K562 (cell line): ENCODE measurements around the gene PPIH. TPM values are rescaled to one million over a fixed set of nuclear protein-coding genes. Genes with fewer than 3 reads are reported as not detected.

Experiments
- ARID1B ChIP-seq: fragments of 450-650 bp; IDR thresholded peaks from 2 replicates; pipeline ENCODE4 v1.6.1; 2016; ENCODE audit warnings: antibody characterized with exemption, mild to moderate bottlenecking, inconsistent platforms
- BDP1 ChIP-seq: IDR thresholded peaks from 3 replicates; pipeline ENCODE4 v1.6.1; 2011; ENCODE audit not compliant: insufficient read length, insufficient read depth
- CC2D1A ChIP-seq: fragments of 450-650 bp; IDR thresholded peaks from 2 replicates; pipeline ENCODE4 v1.6.1; 2017; ENCODE audit warnings: mild to moderate bottlenecking
- GTF2A2 ChIP-seq: IDR thresholded peaks from 2 replicates; pipeline ENCODE4 v1.6.1; 2016; ENCODE audit warnings: mild to moderate bottlenecking, missing genetic modification characterization, missing compliant biosample characterization
- HDAC1 ChIP-seq, 2 experiments: fragments of 450-650 bp; IDR thresholded peaks; 2 replicates each; pipeline ENCODE4 v1.6.1; 2016 to 2017; ENCODE audit warnings: inconsistent platforms in 1 of 2, mild to moderate bottlenecking in 1 of 2, moderate library complexity in 1 of 2
- HMG20B ChIP-seq: fragments of 250-450 bp; sonication (Bioruptor Pico); IDR thresholded peaks from 2 replicates; pipeline ENCODE4 v1.5.0; 2021; ENCODE audit warnings: mild to moderate bottlenecking
- LARP7 ChIP-seq: fragments of 450-650 bp; IDR thresholded peaks from 2 replicates; pipeline ENCODE4 v1.6.1; 2016
- RHOXF2B ChIP-seq: fragments of 250-450 bp; sonication (Bioruptor Pico); conservative IDR thresholded peaks from 2 replicates; pipeline ENCODE4 v1.5.1; 2021
- ZNF232 ChIP-seq: sonication (generic); formaldehyde crosslinking; IDR thresholded peaks from 2 replicates; pipeline ENCODE4 v1.8.0; 2022; ENCODE audit warnings: mild to moderate bottlenecking, missing genetic modification reagents
- ZNF263 ChIP-seq: sonication (generic); formaldehyde crosslinking; IDR thresholded peaks from 2 replicates; pipeline ENCODE4 v1.8.0; 2022; ENCODE audit warnings: mild to moderate bottlenecking, missing genetic modification reagents, borderline replicate concordance
- ZNF41 ChIP-seq: fragments of 250-450 bp; sonication (Bioruptor Pico); conservative IDR thresholded peaks from 2 replicates; pipeline ENCODE4 v1.4.0; 2020; ENCODE audit warnings: mild to moderate bottlenecking
- ZNF76 ChIP-seq: fragments of 250-450 bp; sonication (Bioruptor Pico); IDR thresholded peaks from 2 replicates; pipeline ENCODE4 v1.4.0; 2020; ENCODE audit warnings: mild to moderate bottlenecking, moderate library complexity, borderline replicate concordance
- ZNF79 ChIP-seq: fragments of 250-450 bp; sonication (Bioruptor Pico); IDR thresholded peaks from 2 replicates; pipeline ENCODE4 v1.4.0; 2020; ENCODE audit warnings: low read depth, mild to moderate bottlenecking, moderate library complexity
- polyA plus RNA-seq, 8 experiments: library from polyadenylated mRNA; depleted of rRNA in 4 of 8; stranded (reverse) in 5 of 8; unstranded in 3 of 8; fragments of >200 nt; fragmentation: Nextera tagmentation in 2 of 8; fragmentation: Illumina TruSeq in 1 of 8; extraction: Ambion mirVana in 2 of 8; extraction: Trizol in 1 of 8; gene quantifications; 2 replicates each; pipeline versions ENCODE4 v1.2.1 to v1.2.3, GENCODE V29; 2011 to 2014; ENCODE audit warnings: inconsistent platforms in 1 of 8, missing spikeins in 1 of 8
- total RNA-seq, 7 experiments: library from RNA; depleted of rRNA in 6 of 7; stranded (reverse); fragments of >200 nt in 6 of 7; fragmentation: Illumina TruSeq in 2 of 7; extraction: Trizol in 2 of 7; gene quantifications; 2 replicates each; pipeline versions ENCODE4 v1.2.1 to v1.2.3, GENCODE V29; 2011 to 2021; ENCODE audit warnings: low replicate concordance in 1 of 7
- TF ChIP-seq, protein P1 (sequence below): sonication (generic); formaldehyde crosslinking; IDR thresholded peaks from 2 replicates; pipeline ENCODE4 v1.8.0; 2023; ENCODE audit warnings: missing genetic modification reagents, mild to moderate bottlenecking, borderline replicate concordance
- TF ChIP-seq, protein P2 (sequence below): fragments of 450-650 bp; IDR thresholded peaks from 2 replicates; pipeline ENCODE4 v1.6.1; 2016; ENCODE audit warnings: missing biosample characterization, missing genetic modification characterization
- TF ChIP-seq, protein P3 (sequence below): IDR thresholded peaks from 3 replicates; pipeline ENCODE4 v1.6.1; 2011; ENCODE audit warnings: borderline replicate concordance, mild to moderate bottlenecking, moderate library complexity; ENCODE audit not compliant: insufficient read length; ENCODE audit errors: extremely low read depth
- TF ChIP-seq, protein P4 (sequence below): fragments of 450-650 bp; IDR thresholded peaks from 2 replicates; pipeline ENCODE4 v1.6.1; 2016; ENCODE audit warnings: borderline replicate concordance

PPIH gene
- total and polyA plus RNA-seq, 9 of the 15 experiments (the other 6 are each of a cell fraction or from before 2014, with no cell fraction given), result 197 to 470 (median 277) TPM

DNA sequence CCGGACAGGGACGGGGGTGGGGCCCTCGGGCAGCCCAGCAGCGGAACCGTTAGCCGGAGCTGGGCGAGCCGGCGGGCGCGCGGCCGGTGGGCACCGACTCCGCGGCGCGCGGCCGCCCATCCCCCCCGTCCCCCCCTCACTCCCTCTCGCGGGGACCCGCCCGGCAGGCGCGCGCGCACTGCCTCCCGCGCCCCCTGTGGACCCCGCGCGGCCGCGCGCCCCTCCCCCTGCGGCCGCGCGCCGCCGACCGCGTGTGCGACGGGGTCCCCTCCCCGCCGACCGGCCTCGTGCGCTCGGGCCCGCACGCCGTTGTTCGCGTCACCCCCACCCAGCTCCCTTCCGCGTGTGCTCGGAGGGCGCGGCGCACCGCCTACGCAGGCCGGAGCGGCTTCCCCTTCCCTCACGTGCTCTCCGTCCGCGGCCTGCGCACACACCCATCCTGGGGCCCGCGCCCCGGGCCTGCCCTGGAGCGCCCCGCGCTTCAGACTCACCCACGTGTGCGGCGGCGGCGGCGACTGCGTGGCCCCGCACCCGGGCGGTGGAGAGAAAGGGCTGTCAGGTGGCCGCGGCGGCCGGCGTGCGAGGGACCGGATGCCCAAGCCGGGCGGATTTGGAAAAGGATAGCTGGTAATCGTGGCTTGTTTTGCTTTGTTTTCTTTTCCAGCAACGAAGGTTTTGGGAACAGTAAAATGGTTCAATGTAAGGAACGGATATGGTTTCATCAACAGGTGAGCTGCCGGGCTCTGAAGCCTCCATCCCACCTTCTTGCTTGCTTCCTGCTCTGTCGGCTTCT lies 24.7 kb downstream of the PPIH start (continued):
- TF ChIP-seq, protein P1, sequence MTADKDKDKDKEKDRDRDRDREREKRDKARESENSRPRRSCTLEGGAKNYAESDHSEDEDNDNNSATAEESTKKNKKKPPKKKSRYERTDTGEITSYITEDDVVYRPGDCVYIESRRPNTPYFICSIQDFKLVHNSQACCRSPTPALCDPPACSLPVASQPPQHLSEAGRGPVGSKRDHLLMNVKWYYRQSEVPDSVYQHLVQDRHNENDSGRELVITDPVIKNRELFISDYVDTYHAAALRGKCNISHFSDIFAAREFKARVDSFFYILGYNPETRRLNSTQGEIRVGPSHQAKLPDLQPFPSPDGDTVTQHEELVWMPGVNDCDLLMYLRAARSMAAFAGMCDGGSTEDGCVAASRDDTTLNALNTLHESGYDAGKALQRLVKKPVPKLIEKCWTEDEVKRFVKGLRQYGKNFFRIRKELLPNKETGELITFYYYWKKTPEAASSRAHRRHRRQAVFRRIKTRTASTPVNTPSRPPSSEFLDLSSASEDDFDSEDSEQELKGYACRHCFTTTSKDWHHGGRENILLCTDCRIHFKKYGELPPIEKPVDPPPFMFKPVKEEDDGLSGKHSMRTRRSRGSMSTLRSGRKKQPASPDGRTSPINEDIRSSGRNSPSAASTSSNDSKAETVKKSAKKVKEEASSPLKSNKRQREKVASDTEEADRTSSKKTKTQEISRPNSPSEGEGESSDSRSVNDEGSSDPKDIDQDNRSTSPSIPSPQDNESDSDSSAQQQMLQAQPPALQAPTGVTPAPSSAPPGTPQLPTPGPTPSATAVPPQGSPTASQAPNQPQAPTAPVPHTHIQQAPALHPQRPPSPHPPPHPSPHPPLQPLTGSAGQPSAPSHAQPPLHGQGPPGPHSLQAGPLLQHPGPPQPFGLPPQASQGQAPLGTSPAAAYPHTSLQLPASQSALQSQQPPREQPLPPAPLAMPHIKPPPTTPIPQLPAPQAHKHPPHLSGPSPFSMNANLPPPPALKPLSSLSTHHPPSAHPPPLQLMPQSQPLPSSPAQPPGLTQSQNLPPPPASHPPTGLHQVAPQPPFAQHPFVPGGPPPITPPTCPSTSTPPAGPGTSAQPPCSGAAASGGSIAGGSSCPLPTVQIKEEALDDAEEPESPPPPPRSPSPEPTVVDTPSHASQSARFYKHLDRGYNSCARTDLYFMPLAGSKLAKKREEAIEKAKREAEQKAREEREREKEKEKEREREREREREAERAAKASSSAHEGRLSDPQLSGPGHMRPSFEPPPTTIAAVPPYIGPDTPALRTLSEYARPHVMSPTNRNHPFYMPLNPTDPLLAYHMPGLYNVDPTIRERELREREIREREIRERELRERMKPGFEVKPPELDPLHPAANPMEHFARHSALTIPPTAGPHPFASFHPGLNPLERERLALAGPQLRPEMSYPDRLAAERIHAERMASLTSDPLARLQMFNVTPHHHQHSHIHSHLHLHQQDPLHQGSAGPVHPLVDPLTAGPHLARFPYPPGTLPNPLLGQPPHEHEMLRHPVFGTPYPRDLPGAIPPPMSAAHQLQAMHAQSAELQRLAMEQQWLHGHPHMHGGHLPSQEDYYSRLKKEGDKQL (CRISPR knock-in tag), result no peak
- TF ChIP-seq HMG20B (CRISPR knock-in tag) (no peak), ZNF41 (CRISPR knock-in tag) (no peak), ZNF79 (no peak), ZNF232 (CRISPR knock-in tag) (no peak), CC2D1A (no peak), ZNF76 (CRISPR knock-in tag) (peak; percentile 84; the same call in 1 of the 2 replicates), ZNF263 (CRISPR knock-in tag) (no peak), HDAC1 (IDR thresholded peaks at IDR 0.05) (peak; percentile 85 to 99), GTF2A2 (no peak), RHOXF2B (CRISPR knock-in tag) (no peak), LARP7 (no peak), ARID1B (no peak), BDP1 (no peak)
- TF ChIP-seq, protein P2, sequence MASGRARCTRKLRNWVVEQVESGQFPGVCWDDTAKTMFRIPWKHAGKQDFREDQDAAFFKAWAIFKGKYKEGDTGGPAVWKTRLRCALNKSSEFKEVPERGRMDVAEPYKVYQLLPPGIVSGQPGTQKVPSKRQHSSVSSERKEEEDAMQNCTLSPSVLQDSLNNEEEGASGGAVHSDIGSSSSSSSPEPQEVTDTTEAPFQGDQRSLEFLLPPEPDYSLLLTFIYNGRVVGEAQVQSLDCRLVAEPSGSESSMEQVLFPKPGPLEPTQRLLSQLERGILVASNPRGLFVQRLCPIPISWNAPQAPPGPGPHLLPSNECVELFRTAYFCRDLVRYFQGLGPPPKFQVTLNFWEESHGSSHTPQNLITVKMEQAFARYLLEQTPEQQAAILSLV (tag), result no peak
- TF ChIP-seq, protein P3, sequence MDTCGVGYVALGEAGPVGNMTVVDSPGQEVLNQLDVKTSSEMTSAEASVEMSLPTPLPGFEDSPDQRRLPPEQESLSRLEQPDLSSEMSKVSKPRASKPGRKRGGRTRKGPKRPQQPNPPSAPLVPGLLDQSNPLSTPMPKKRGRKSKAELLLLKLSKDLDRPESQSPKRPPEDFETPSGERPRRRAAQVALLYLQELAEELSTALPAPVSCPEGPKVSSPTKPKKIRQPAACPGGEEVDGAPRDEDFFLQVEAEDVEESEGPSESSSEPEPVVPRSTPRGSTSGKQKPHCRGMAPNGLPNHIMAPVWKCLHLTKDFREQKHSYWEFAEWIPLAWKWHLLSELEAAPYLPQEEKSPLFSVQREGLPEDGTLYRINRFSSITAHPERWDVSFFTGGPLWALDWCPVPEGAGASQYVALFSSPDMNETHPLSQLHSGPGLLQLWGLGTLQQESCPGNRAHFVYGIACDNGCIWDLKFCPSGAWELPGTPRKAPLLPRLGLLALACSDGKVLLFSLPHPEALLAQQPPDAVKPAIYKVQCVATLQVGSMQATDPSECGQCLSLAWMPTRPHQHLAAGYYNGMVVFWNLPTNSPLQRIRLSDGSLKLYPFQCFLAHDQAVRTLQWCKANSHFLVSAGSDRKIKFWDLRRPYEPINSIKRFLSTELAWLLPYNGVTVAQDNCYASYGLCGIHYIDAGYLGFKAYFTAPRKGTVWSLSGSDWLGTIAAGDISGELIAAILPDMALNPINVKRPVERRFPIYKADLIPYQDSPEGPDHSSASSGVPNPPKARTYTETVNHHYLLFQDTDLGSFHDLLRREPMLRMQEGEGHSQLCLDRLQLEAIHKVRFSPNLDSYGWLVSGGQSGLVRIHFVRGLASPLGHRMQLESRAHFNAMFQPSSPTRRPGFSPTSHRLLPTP, result no peak
- TF ChIP-seq, protein P4, sequence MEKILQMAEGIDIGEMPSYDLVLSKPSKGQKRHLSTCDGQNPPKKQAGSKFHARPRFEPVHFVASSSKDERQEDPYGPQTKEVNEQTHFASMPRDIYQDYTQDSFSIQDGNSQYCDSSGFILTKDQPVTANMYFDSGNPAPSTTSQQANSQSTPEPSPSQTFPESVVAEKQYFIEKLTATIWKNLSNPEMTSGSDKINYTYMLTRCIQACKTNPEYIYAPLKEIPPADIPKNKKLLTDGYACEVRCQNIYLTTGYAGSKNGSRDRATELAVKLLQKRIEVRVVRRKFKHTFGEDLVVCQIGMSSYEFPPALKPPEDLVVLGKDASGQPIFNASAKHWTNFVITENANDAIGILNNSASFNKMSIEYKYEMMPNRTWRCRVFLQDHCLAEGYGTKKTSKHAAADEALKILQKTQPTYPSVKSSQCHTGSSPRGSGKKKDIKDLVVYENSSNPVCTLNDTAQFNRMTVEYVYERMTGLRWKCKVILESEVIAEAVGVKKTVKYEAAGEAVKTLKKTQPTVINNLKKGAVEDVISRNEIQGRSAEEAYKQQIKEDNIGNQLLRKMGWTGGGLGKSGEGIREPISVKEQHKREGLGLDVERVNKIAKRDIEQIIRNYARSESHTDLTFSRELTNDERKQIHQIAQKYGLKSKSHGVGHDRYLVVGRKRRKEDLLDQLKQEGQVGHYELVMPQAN, result peak; percentile 92
